Activated naive CD8-positive, alpha-beta T cell treated with anti-CD3 and anti-CD28 coated beads, Interleukin-2, amount 50 U/mL, for 16 hours (primary cell): ENCODE data around the gene PHF14.
"Not testable (repeated sequence)": the region's sequence is repeated elsewhere in the genome, so short reads cannot be mapped to it uniquely, and the experiment has no call there.

Source experiments
- DNase-seq: peaks from one replicate; pipeline ENCODE4 v3.0.0-alpha.2; 2020; ENCODE audit warnings: low read depth, low spot score

The PHF14 gene, protein sequence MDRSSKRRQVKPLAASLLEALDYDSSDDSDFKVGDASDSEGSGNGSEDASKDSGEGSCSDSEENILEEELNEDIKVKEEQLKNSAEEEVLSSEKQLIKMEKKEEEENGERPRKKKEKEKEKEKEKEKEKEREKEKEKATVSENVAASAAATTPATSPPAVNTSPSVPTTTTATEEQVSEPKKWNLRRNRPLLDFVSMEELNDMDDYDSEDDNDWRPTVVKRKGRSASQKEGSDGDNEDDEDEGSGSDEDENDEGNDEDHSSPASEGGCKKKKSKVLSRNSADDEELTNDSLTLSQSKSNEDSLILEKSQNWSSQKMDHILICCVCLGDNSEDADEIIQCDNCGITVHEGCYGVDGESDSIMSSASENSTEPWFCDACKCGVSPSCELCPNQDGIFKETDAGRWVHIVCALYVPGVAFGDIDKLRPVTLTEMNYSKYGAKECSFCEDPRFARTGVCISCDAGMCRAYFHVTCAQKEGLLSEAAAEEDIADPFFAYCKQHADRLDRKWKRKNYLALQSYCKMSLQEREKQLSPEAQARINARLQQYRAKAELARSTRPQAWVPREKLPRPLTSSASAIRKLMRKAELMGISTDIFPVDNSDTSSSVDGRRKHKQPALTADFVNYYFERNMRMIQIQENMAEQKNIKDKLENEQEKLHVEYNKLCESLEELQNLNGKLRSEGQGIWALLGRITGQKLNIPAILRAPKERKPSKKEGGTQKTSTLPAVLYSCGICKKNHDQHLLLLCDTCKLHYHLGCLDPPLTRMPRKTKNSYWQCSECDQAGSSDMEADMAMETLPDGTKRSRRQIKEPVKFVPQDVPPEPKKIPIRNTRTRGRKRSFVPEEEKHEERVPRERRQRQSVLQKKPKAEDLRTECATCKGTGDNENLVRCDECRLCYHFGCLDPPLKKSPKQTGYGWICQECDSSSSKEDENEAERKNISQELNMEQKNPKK

DNA sequence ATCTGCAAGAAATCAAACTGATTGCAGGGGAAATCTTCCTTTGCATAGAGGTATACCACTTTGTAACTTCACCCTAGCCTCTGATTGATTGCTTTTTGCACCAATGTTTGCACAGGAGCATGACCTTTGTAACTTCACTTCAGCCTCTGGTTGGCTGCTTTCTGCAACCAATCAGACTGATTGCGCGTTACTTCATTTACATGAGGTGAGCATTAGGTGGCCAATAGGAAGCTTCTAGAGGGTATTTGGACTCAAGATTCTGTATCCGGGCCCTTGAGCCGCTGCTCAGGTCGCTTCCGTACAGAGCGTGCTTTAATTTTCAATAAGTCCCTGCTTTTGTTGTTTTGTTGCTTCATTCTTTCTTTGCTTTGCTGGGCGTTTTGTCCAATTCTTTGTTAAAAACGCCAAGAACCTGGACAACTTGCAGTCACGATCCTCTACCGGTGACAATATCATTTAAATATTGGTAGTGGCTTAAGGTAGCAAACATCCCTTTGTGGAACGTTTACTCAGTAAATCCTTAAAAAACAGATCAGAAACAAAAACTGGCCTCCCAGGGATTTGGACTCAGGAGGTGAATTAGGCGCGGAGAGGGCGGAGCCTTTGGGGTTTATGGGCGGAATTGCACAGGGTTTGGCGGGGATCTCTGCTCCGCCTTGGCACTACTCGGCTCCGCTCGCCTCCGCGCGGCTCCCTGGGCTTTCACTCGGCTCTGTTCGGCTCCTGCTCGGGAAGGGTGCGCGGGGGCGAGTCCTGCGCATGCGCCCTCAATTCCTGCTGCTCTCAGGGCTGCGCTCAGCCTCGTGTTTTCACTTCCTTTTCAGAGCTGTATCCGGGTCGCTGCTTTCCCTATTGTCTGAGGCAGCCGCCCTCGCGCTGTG is at the start of gene PHF14:
TSS of gene PHF14 (plus strand) at position 812 of the 881 bp plus-strand sequence. CDS start 452 bp downstream, outside the sequence.
- DNase-seq = peak; percentile 86

DNA sequence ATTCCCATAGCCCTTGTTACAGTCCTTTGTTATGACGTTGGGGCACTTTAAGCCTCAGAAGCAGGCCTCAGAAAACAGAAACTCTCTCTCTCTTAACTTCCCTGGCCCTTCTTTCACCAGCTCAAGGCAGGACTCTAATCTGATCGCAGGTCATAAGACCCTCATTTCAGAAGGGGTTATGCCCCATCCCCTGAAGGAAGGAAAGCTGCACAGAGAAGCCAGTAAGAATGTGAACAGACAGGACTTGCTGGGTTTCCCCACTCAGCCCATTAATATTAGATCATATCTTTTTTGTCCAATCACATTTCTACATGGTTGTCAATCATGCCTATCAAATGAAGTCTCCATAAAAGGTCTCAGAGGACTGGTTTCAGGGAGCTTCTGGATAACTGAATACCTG is 49.3 kb upstream of the PHF14 start:
- DNase-seq = no peak

GRCh38 chr7:10928203-10928602 is 45.5 kb upstream of the PHF14 start:
- DNase-seq = not testable (repeated sequence)

GRCh38 chr7:10930551-10930950 is 43.1 kb upstream of the PHF14 start:
- no peak for DNase-seq

GRCh38 chr7:10931161-10931560 is 42.5 kb upstream of the PHF14 start:
- DNase-seq = no peak

GRCh38 chr7:10934292-10934691 is 39.4 kb upstream of the PHF14 start:
- no peak for DNase-seq

- no peak for DNase-seq
These were observed 34.3 kb upstream of the PHF14 start for GRCh38 chr7:10939237-10939910.

DNA sequence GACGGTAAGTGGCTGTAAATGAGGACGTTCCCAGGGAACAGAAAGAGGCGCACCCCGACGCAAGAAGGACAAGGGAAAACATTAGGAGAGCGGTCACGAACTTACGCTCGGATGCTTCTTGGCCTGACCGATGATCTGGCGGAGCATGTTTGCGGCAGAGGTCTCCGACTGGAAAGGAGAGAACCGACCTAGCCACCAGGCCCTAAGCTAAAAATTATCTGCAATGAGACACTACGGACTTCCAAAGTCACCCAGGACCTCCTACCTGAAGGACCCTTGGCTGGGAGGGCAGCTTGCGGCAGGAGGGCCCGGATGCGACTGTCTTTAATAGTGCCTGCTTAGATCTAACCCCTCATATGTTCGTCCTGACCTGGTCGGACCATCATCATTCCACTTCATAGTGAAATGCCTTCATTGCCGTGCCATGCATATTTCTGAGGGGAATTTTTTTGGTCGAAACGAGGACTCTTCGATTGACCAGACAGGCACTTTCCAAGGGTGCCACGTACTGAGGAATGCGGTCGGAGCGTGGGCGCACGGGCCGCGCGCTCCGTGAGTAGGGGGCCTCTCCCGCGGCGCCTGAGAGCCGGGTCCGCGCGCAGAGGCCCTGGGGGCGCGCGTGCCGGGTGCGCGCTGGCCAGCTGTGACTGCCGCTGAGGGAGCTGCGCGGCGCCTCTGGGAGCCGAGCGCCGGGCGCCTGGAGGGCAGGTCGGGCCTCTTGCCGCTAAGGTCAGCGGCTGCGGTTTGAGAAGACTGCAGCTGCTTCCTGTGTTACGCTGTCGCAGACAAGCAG is 33.6 kb upstream of the PHF14 start:
- peak; percentile 69 for DNase-seq

- no peak for DNase-seq
These were observed 32.8 kb upstream of the PHF14 start for GRCh38 chr7:10940704-10941355.

GRCh38 chr7:10950494-10950893 is 23.2 kb upstream of the PHF14 start:
- no peak for DNase-seq

- not testable (repeated sequence) for DNase-seq
These were observed 22.6 kb upstream of the PHF14 start for GRCh38 chr7:10950974-10951578.

GRCh38 chr7:10952588-10952987 is 21.1 kb upstream of the PHF14 start:
- no peak for DNase-seq

GRCh38 chr7:10953078-10953750 is 20.5 kb upstream of the PHF14 start:
- not testable (repeated sequence) for DNase-seq

GRCh38 chr7:10956528-10956927 is 17.1 kb upstream of the PHF14 start:
- no peak for DNase-seq

DNA sequence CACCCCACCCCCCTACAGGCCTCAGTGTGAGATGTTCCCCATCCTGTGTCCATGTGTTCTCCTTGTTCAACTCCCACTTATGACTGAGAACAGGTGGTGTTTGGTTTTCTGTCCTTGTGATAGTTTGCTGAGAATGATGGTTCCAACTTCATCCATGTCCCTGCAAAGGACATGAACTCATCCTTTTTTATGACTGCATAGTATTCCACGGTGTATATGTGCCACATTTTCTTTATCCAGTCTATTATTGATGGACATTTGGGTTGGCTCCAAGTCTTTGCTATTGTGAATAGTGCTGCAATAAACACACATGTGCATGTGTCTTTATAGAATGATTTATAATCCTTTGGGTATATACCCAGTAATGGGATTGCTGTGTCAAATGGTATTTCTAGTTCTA is 13.4 kb upstream of the PHF14 start:
- DNase-seq = not testable (repeated sequence)

DNA sequence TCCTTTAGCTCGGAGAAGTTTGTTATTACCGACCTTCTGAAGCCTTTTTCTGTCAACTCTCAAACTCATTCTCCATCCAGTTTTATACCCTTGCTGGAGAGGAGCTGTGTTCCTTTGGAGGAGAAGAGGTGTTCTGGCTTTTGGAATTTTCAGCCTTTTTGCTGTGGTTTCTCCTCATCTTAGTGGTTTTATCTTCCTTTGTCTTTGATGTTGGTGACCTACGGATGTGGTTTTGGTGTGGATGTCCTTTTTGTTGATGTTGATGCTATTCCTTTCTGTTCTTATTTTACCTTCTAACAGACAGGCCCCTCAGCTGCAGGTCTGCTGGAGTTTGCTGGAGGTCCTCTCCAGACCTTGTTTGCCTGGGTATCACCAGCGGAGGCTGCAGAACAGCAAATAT is 8.7 kb upstream of the PHF14 start:
- not testable (repeated sequence) for DNase-seq

DNA sequence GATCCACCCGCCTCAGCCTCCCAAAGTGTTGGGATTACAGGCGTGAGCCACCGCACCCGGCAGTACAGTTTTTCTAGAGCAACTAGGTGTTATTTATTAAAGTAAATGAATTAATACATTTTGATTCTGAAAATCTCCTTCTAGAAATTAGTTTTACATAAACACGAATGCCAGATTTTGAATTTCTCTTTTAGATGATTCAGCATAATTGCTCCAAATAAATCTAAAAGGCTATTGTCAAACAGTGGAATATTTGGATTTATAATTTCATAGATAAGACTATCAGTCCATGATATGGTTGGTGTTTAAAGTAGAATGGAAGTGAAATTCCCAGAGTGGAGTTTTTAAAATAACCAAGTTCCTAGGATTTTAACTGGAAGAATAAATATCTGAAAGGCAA is 1.5 kb upstream of the PHF14 start:
- no peak for DNase-seq
